PC-9 (cell line): ENCODE measurements around the gene DHX8. TPM values are rescaled to one million over a fixed set of nuclear protein-coding genes. Genes with fewer than 3 reads are reported as not detected.
A peak's percentile ranks its signal among the peaks of the same experiment; 100 is the strongest.
"Not testable (repeated sequence)": the region's sequence is repeated elsewhere in the genome, so short reads cannot be mapped to it uniquely, and the experiment has no call there.

ENCODE experiments used
- BruUV-seq: library from RNA; stranded (reverse); fragments of 400-500 nt; replicated peaks from 2 replicates; lab custom pipeline; 2021; lab: Mats Ljungman, UMichigan
- CTCF ChIA-PET: fragments of 300-600 bp; sonication (Branson Sonifier 250); formaldehyde crosslinking; loops from one replicate; lab custom pipeline; 2022; ENCODE audit warnings: antibody characterized with exemption; lab: Charles Lee
- POLR2A ChIA-PET: fragments of 300-600 bp; sonication (Branson Sonifier 250); formaldehyde crosslinking; loops from one replicate; lab custom pipeline; 2022; ENCODE audit warnings: antibody characterized with exemption; ENCODE audit not compliant: unreplicated experiment; lab: Charles Lee
- DNase-seq, 2 experiments: peaks; one replicate each; pipeline versions ENCODE4 v3.0.0 to v3.0.0-alpha.2; 2015 to 2022; ENCODE audit warnings: mixed read lengths in 1 of 2
- H2AFZ ChIP-seq: fragments of 200-600 bp; sonication (generic); 2 replicates; pipeline ENCODE4 v1.8.1; 2017; ENCODE audit warnings: antibody characterized with exemption
- H3F3A ChIP-seq: fragments of 200-600 bp; sonication (generic); 2 replicates; pipeline ENCODE4 v1.8.1; 2017; ENCODE audit warnings: antibody characterized with exemption, mild to moderate bottlenecking, low read depth; ENCODE audit not compliant: insufficient read depth
- H3K27ac ChIP-seq: fragments of 200-600 bp; sonication (generic); 2 replicates; pipeline ENCODE4 v1.6.1; 2016; ENCODE audit warnings: mixed run types
- H3K27me3 ChIP-seq: fragments of 200-600 bp; sonication (generic); 2 replicates; pipeline ENCODE4 v1.6.1; 2016; ENCODE audit warnings: low read depth, mixed run types; ENCODE audit not compliant: insufficient read depth
- H3K36me3 ChIP-seq: fragments of 200-600 bp; sonication (generic); 2 replicates; pipeline ENCODE4 v1.6.1; 2016; ENCODE audit warnings: low read depth, mixed run types
- H3K4me1 ChIP-seq: fragments of 200-600 bp; sonication (generic); replicated peaks from 2 replicates; pipeline ENCODE4 v1.6.1; 2016; ENCODE audit warnings: mixed run types; ENCODE audit not compliant: insufficient read depth
- H3K4me2 ChIP-seq: fragments of 200-600 bp; sonication (generic); 2 replicates; pipeline ENCODE4 v1.6.1; 2017; ENCODE audit warnings: mixed run types
- H3K4me3 ChIP-seq: fragments of 200-600 bp; sonication (generic); 2 replicates; pipeline ENCODE4 v1.6.1; 2016; ENCODE audit warnings: mixed run types
- H3K79me2 ChIP-seq: fragments of 200-600 bp; sonication (generic); 2 replicates; pipeline ENCODE4 v1.6.1; 2017; ENCODE audit warnings: low read depth, mixed run types
- H3K9me2 ChIP-seq: fragments of 200-600 bp; sonication (generic); 2 replicates; pipeline ENCODE4 v1.8.1; 2017; ENCODE audit warnings: mild to moderate bottlenecking; ENCODE audit not compliant: insufficient read depth
- H3K9me3 ChIP-seq: fragments of 200-600 bp; sonication (generic); 2 replicates; pipeline ENCODE4 v1.8.1; 2016; ENCODE audit warnings: low read depth; ENCODE audit not compliant: insufficient read depth
- H4K20me1 ChIP-seq: fragments of 200-600 bp; sonication (generic); 2 replicates; pipeline ENCODE4 v1.8.1; 2017; ENCODE audit not compliant: insufficient read depth
- EZH2 ChIP-seq: fragments of 200-600 bp; sonication (generic); IDR thresholded peaks from 2 replicates; pipeline ENCODE4 v1.8.0; 2017; ENCODE audit warnings: antibody characterized with exemption, low read depth
- intact Hi-C: fragments of 100-400 bp; cut with micrococcal nuclease; formaldehyde crosslinking; loops from one replicate; pipeline ENCODE4 v1.10.0; 2022; ENCODE audit not compliant: unreplicated experiment
- total RNA-seq: library from RNA; stranded (reverse); gene quantifications from 2 replicates; pipeline ENCODE4 v1.2.3, GENCODE V29; 2021
- TF ChIP-seq, protein P1 (sequence below): fragments of 200-600 bp; sonication (generic); conservative IDR thresholded peaks from 2 replicates; pipeline ENCODE4 v1.6.1; 2017; ENCODE audit warnings: mixed run types, antibody characterized with exemption, mild to moderate bottlenecking, moderate library complexity

DHX8 gene
- total RNA-seq, 1 experiment from 2014 or later = 55.4 TPM

GRCh38 chr17:43469145-43469544 lies 14.6 kb upstream of the DHX8 start:
- H3K4me2 ChIP-seq = peak overlapping the region; percentile 41
- intact Hi-C loops = loop anchor here (5.0 kb wide), 1 partner anchor 37 kb away; no protein-coding TSS in a partner anchor

GRCh38 chr17:43471585-43472160 lies 12.1 kb upstream of the DHX8 start:
- TF ChIP-seq EZH2 = no peak
- TF ChIP-seq, protein P1, sequence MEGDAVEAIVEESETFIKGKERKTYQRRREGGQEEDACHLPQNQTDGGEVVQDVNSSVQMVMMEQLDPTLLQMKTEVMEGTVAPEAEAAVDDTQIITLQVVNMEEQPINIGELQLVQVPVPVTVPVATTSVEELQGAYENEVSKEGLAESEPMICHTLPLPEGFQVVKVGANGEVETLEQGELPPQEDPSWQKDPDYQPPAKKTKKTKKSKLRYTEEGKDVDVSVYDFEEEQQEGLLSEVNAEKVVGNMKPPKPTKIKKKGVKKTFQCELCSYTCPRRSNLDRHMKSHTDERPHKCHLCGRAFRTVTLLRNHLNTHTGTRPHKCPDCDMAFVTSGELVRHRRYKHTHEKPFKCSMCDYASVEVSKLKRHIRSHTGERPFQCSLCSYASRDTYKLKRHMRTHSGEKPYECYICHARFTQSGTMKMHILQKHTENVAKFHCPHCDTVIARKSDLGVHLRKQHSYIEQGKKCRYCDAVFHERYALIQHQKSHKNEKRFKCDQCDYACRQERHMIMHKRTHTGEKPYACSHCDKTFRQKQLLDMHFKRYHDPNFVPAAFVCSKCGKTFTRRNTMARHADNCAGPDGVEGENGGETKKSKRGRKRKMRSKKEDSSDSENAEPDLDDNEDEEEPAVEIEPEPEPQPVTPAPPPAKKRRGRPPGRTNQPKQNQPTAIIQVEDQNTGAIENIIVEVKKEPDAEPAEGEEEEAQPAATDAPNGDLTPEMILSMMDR = no peak
- ChIA-PET POLR2A (no interaction called here), CTCF (no interaction called here)

More at GRCh38 chr17:43469145-43469544, 14.6 kb upstream of the DHX8 start:
- BruUV-seq = no TSS peak
- Histone ChIP-seq H3K4me3 (no peak overlapping the region), H3F3A (peaks cover 38% of the 10 kb centered on the region), H3K9me2 (no peaks in the 10 kb centered on the region), H3K79me2 (no peaks in the 10 kb centered on the region), H2AFZ (no peak overlapping the region), H3K36me3 (no peaks in the 10 kb centered on the region), H3K4me1 (peaks cover 29% of the 10 kb centered on the region), H3K27me3 (no peaks in the 10 kb centered on the region), H4K20me1 (no peaks in the 10 kb centered on the region), H3K27ac (peak overlapping the region; percentile 81), H3K9me3 (no peaks in the 10 kb centered on the region)
- DNase-seq = peak; percentile 39 to 97
- ChIA-PET CTCF (no interaction called here), POLR2A (interaction anchor here (0.6 to 0.8 kb wide), 4 partner anchors 16 to 1692 kb away, joined by 3 to 7 read pairs (median 4); partner anchors contain the start of genes ARL4D and HEXIM2)
- no peak for TF ChIP-seq EZH2
- TF ChIP-seq, protein P1 = no peak

DNA sequence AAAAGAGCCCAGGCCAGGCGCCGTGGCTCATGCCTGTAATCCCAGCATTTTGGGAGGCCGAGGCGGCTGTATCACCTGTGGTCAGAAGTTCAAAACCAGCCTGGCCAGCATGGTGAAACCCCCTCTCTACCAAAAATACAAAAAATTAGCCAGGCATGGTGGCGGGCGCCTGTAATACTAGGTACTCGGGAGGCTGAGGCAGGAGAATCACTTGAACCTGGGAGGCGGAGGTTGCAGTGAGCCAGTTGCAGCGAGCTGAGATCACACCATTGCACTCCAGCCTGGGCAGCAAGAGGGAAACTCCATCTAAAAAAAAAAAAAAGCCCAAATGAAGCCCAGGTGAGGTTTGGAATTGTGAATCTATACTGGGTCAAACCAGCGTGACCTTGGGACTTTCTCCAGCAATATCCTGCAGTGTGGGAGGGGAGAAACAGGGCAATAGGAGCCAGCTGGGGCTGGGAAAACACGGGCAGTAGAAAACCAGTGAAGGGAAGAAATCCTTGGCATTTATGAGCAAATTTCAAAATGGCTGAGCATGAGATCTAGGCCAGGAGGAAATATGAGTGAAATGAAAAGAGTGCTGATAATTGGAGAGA lies 8.2 kb upstream of the DHX8 start:
- Histone ChIP-seq H3K9me3 (no peaks in the 10 kb centered on the region), H3F3A (0 out of 2 replicates have a peak, but pooled peaks cover 4% of the 10 kb centered on the region), H3K9me2 (no peaks in the 10 kb centered on the region), H3K27me3 (no peaks in the 10 kb centered on the region), H3K27ac (no peak overlapping the region), H3K4me2 (no peak overlapping the region), H3K36me3 (no peaks in the 10 kb centered on the region), H3K79me2 (no peaks in the 10 kb centered on the region), H3K4me1 (no peaks in the 10 kb centered on the region), H3K4me3 (no peak overlapping the region), H2AFZ (no peak overlapping the region), H4K20me1 (no peaks in the 10 kb centered on the region)
- no peak for DNase-seq
- TF ChIP-seq, protein P1 = no peak
- TF ChIP-seq EZH2 = no peak
- BruUV-seq = no TSS peak
- ChIA-PET POLR2A (interaction anchor here (0.6 kb wide), 1 partner anchor 18 kb away, joined by 18 read pairs; no protein-coding TSS in a partner anchor), CTCF (no interaction called here)
- intact Hi-C loops = no loop called here

More at GRCh38 chr17:43471585-43472160, 12.1 kb upstream of the DHX8 start:
- Histone ChIP-seq H2AFZ (no peak overlapping the region), H3K4me2 (no peak overlapping the region), H3K4me1 (peaks cover 29% of the 10 kb centered on the region), H3K4me3 (no peak overlapping the region), H3K27me3 (no peaks in the 10 kb centered on the region), H3F3A (peaks cover 32% of the 10 kb centered on the region), H3K27ac (no peak overlapping the region), H4K20me1 (no peaks in the 10 kb centered on the region), H3K36me3 (no peaks in the 10 kb centered on the region), H3K79me2 (no peaks in the 10 kb centered on the region), H3K9me3 (no peaks in the 10 kb centered on the region), H3K9me2 (no peaks in the 10 kb centered on the region)
- DNase-seq = no peak
- no TSS peak for BruUV-seq
- intact Hi-C loops = no loop called here

DNA sequence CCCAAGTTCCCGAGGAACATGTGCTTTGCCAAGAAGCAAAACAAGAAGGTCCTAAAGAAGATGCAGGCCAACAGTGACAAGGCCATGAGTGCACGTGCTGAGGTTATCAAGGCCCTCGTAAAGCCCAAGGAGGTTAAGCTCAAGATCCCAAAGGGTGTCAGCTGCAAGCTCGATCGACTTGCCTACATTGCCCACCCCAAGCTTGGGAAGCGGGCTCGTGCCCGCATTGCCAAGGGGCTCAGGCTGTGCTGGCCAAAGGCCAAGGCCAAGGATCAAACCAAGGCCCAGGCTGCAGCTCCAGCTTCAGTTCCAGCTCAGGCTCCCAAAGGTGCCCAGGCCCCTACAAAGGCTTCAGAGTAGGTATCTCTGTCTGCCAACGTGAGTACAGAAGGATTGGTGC lies 7.5 kb upstream of the DHX8 start:
- H3K27ac ChIP-seq, BruUV-seq, H3K9me3 ChIP-seq, H3K27me3 ChIP-seq, DNase-seq, H2AFZ ChIP-seq, H3K4me2 ChIP-seq, H3K36me3 ChIP-seq, H3K9me2 ChIP-seq, H3K4me3 ChIP-seq, H3F3A ChIP-seq, H4K20me1 ChIP-seq, H3K4me1 ChIP-seq, CTCF ChIA-PET, POLR2A ChIA-PET, H3K79me2 ChIP-seq, intact Hi-C loops: not testable (repeated sequence)
